K562 (cell line): Measurements from ENCODE around the gene TMEM59. TPM values are rescaled to one million over a fixed set of nuclear protein-coding genes. Genes with fewer than 3 reads are reported as not detected.

ENCODE experiments used
- ATAC-seq: fragments of 200-7000 bp; cut with Tn5 transposase; 3 replicates; pipeline ENCODE4 v1.9.1; 2020; ENCODE audit warnings: moderate library complexity
- BruUV-seq: library from RNA; stranded (reverse); fragments of 400-500 nt; replicated peaks from 2 replicates; lab custom pipeline; 2021; lab: Mats Ljungman, UMichigan
- CTCF ChIA-PET: fragments of 300-600 bp; formaldehyde crosslinking; extraction: SDS; loops from one replicate; lab custom pipeline; 2021; ENCODE audit warnings: low intra/inter-chr PET ratio; lab: Yijun Ruan, JAX
- POLR2A ChIA-PET: fragments of 300-600, 350-650 bp; sonication (Branson Sonifier 250); formaldehyde crosslinking; extraction: SDS; loops from one replicate; lab custom pipeline; 2021; ENCODE audit warnings: antibody characterized with exemption, inconsistent platforms; lab: Yijun Ruan, JAX
- DNase-seq, 4 experiments: peaks; one replicate each; pipeline versions ENCODE4 v3.0.0 to v3.0.0-alpha.2; 2011 to 2018; ENCODE audit warnings: low spot score in 3 of 4, mixed read lengths in 3 of 4; ENCODE audit errors: extremely low read depth in 1 of 4
- FAIRE-seq: peaks from 2 replicates; lab custom pipeline; 2011; peaks lifted over from hg19 to GRCh38; lab: Jason Lieb, UNC
- H2AFZ ChIP-seq: 2 replicates; pipeline ENCODE4 v1.6.0; 2011; ENCODE audit warnings: low read depth, low read length, control low read depth, inconsistent platforms
- H3K27ac ChIP-seq: fragments of 200-600 bp; 3 replicates; pipeline ENCODE4 v1.8.0; 2011; ENCODE audit warnings: low read depth, mild to moderate bottlenecking, control low read depth, inconsistent platforms, low read length, moderate library complexity, mixed read lengths; ENCODE audit errors: extremely low read depth
- H3K27me3 ChIP-seq, 2 experiments: fragments of 300-600 bp in 1 of 2; 2 replicates in 1 of 2; 3 replicates in 1 of 2; pipeline versions ENCODE4 v1.6.0 to v1.8.0; 2011; ENCODE audit warnings: inconsistent platforms in 2 of 2, low read length in 2 of 2, mild to moderate bottlenecking in 1 of 2, mixed read lengths in 1 of 2, moderate library complexity in 1 of 2; ENCODE audit not compliant: control insufficient read depth in 2 of 2, insufficient read depth in 2 of 2
- H3K36me3 ChIP-seq: fragments of 300-600 bp; 3 replicates; pipeline ENCODE4 v1.8.0; 2011; ENCODE audit warnings: mild to moderate bottlenecking, low read length, inconsistent platforms; ENCODE audit not compliant: control insufficient read depth, insufficient read depth
- H3K4me1 ChIP-seq, 2 experiments: fragments of 200-600 bp in 1 of 2; replicated peaks in 1 of 2; 2 replicates in 1 of 2; 3 replicates in 1 of 2; pipeline versions ENCODE4 v1.5.1 to v1.8.0; 2011; ENCODE audit warnings: inconsistent platforms in 2 of 2, low read length in 2 of 2, mild to moderate bottlenecking in 1 of 2, mixed read lengths in 1 of 2, moderate library complexity in 1 of 2; ENCODE audit not compliant: control insufficient read depth in 2 of 2, insufficient read depth in 2 of 2
- H3K4me2 ChIP-seq: 2 replicates; pipeline ENCODE4 v1.6.1; 2011; ENCODE audit warnings: low read length, control low read depth, inconsistent platforms, mixed read lengths; ENCODE audit not compliant: insufficient read depth
- H3K4me3 ChIP-seq: fragments of 200-600 bp; sonication (generic), shearing (Covaris generic); 2 replicates; pipeline ENCODE4 v1.5.1; 2016; ENCODE audit warnings: control low read depth, inconsistent platforms
- H3K79me2 ChIP-seq: fragments of 200-600 bp; 3 replicates; pipeline ENCODE4 v1.8.0; 2011; ENCODE audit warnings: low read length, inconsistent platforms; ENCODE audit not compliant: control insufficient read depth, insufficient read depth
- H3K9ac ChIP-seq, 2 experiments: 2 replicates each; pipeline versions ENCODE4 v1.6.0 to v1.6.1; 2011; ENCODE audit warnings: low read depth in 2 of 2, low read length in 2 of 2, control low read depth in 1 of 2, inconsistent platforms in 1 of 2, mild to moderate bottlenecking in 1 of 2, mixed read lengths in 1 of 2; ENCODE audit not compliant: insufficient read depth in 1 of 2
- H3K9me1 ChIP-seq: one replicate; pipeline ENCODE4 v1.6.0; 2011; ENCODE audit warnings: inconsistent platforms, mild to moderate bottlenecking, low read length, moderate library complexity; ENCODE audit not compliant: control insufficient read depth, insufficient read depth
- H3K9me3 ChIP-seq: replicated peaks from 2 replicates; pipeline ENCODE4 v1.5.1; 2011; ENCODE audit warnings: low read depth, low read length, inconsistent platforms; ENCODE audit not compliant: control insufficient read depth, insufficient read depth
- H4K20me1 ChIP-seq: replicated peaks from 2 replicates; pipeline ENCODE4 v1.6.1; 2011; ENCODE audit warnings: low read length, inconsistent platforms, mixed read lengths; ENCODE audit not compliant: control insufficient read depth, insufficient read depth
- BCL6 ChIP-seq: fragments of 250-450 bp; sonication (Bioruptor Pico); IDR thresholded peaks from 2 replicates; pipeline ENCODE4 v1.4.0; 2020
- BCOR ChIP-seq: fragments of 450-650 bp; IDR thresholded peaks from 2 replicates; pipeline ENCODE4 v1.6.1; 2016
- CREB3 ChIP-seq: fragments of 450-650 bp; conservative IDR thresholded peaks from 2 replicates; pipeline ENCODE4 v1.6.1; 2016; ENCODE audit warnings: missing genetic modification characterization, low read depth, mild to moderate bottlenecking, missing compliant biosample characterization, moderate library complexity
- ETS2 ChIP-seq: IDR thresholded peaks from 2 replicates; pipeline ENCODE4 v1.6.1; 2016; ENCODE audit warnings: borderline replicate concordance, missing genetic modification characterization, mild to moderate bottlenecking, moderate library complexity, missing compliant biosample characterization; ENCODE audit not compliant: poor library complexity, severe bottlenecking
- GABPB1 ChIP-seq: sonication (generic); formaldehyde crosslinking; IDR thresholded peaks from 2 replicates; pipeline ENCODE4 v1.8.0; 2022; ENCODE audit warnings: mild to moderate bottlenecking, missing genetic modification reagents
- HOXB6 ChIP-seq: fragments of 250-450 bp; sonication (Bioruptor Pico); IDR thresholded peaks from 2 replicates; pipeline ENCODE4 v1.5.1; 2022; ENCODE audit warnings: mild to moderate bottlenecking, borderline replicate concordance
- NEUROD1 ChIP-seq: fragments of 150-350 bp; IDR thresholded peaks from 2 replicates; pipeline ENCODE4 v1.6.1; 2014; ENCODE audit warnings: borderline replicate concordance, low read length, low read depth; ENCODE audit not compliant: partially characterized antibody
- PHF20 ChIP-seq: fragments of 450-650 bp; IDR thresholded peaks from 2 replicates; pipeline ENCODE4 v1.6.1; 2018; ENCODE audit not compliant: partially characterized antibody
- PRPF4 ChIP-seq: fragments of 200-400 bp; formaldehyde crosslinking; IDR thresholded peaks from one replicate; pipeline ENCODE4 v1.6.1; 2017; ENCODE audit warnings: low read length, low read depth, mild to moderate bottlenecking; ENCODE audit not compliant: insufficient read depth, poor library complexity, severe bottlenecking
- SP2 ChIP-seq: IDR thresholded peaks from 2 replicates; pipeline ENCODE4 v1.6.1; 2011; ENCODE audit warnings: mild to moderate bottlenecking, low read depth, low read length, moderate library complexity; ENCODE audit not compliant: poor library complexity, severe bottlenecking; ENCODE audit errors: extremely low read depth
- TSHZ1 ChIP-seq: fragments of 250-450 bp; sonication (Bioruptor Pico); IDR thresholded peaks from 2 replicates; pipeline ENCODE4 v1.4.0; 2020; ENCODE audit warnings: mild to moderate bottlenecking, moderate library complexity
- USF2 ChIP-seq: sonication (generic); formaldehyde crosslinking; IDR thresholded peaks from 2 replicates; pipeline ENCODE4 v1.5.0; 2020; ENCODE audit warnings: missing genetic modification reagents
- ZBTB34 ChIP-seq: fragments of 250-450 bp; sonication (Bioruptor Pico); IDR thresholded peaks from 2 replicates; pipeline ENCODE4 v1.8.0; 2021; ENCODE audit warnings: mild to moderate bottlenecking, moderate library complexity
- ZC3H8 ChIP-seq: fragments of 450-650 bp; IDR thresholded peaks from 2 replicates; pipeline ENCODE4 v1.6.1; 2017
- ZNF583 ChIP-seq: fragments of 250-450 bp; sonication (Bioruptor Pico); IDR thresholded peaks from 2 replicates; pipeline ENCODE4 v1.4.0; 2020
- WGBS: fragments of 100-300 bp; shearing (Covaris generic); methylation state at CpG from one replicate; pipeline ENCODE4 v1.1.6; 2016; ENCODE audit warnings: low coverage, mixed read lengths; ENCODE audit not compliant: insufficient coverage; ENCODE audit errors: missing lambda C conversion rate; 5-methylcytosine and 5-hydroxymethylcytosine counted together
- in situ Hi-C: fragments of 300-500 bp; cut with MboI; formaldehyde crosslinking; loops from 4 replicates; pipeline ENCODE4 v1.15.0; 2018; ENCODE audit warnings: inconsistent platforms, mixed read lengths
- intact Hi-C: fragments of 100-400 bp; cut with micrococcal nuclease; formaldehyde crosslinking; loops from 2 replicates; pipeline ENCODE4 v1.14.2; 2022
- polyA plus RNA-seq, 8 experiments: library from polyadenylated mRNA; depleted of rRNA in 4 of 8; stranded (reverse) in 5 of 8; unstranded in 3 of 8; fragments of >200 nt; fragmentation: Nextera tagmentation in 2 of 8; fragmentation: Illumina TruSeq in 1 of 8; extraction: Ambion mirVana in 2 of 8; extraction: Trizol in 1 of 8; gene quantifications; 2 replicates each; pipeline versions ENCODE4 v1.2.1 to v1.2.3, GENCODE V29; 2011 to 2014; ENCODE audit warnings: inconsistent platforms in 1 of 8, missing spikeins in 1 of 8
- total RNA-seq, 7 experiments: library from RNA; depleted of rRNA in 6 of 7; stranded (reverse); fragments of >200 nt in 6 of 7; fragmentation: Illumina TruSeq in 2 of 7; extraction: Trizol in 2 of 7; gene quantifications; 2 replicates each; pipeline versions ENCODE4 v1.2.1 to v1.2.3, GENCODE V29; 2011 to 2021; ENCODE audit warnings: low replicate concordance in 1 of 7

Gene TMEM59
- total and polyA plus RNA-seq, 9 of the 15 experiments (the other 6 are each of a cell fraction or from before 2014, with no cell fraction given) = 93.1 to 316 (median 151) TPM

- Histone ChIP-seq H3K79me2 (peaks cover 6% of the 10 kb centered on the region; the same call in 2 of the 3 replicates), H3K9me1 (no peaks in the 10 kb centered on the region), H3K4me2 (no peak overlapping the region), H3K27ac (no peak overlapping the region), H3K9me3 (no peaks in the 10 kb centered on the region), H3K9ac (no peak overlapping the region), H3K36me3 (peaks cover 75% of the 10 kb centered on the region), H3K4me3 (no peak overlapping the region), H4K20me1 (no peaks in the 10 kb centered on the region), H3K4me1 (no peaks in the 10 kb centered on the region), H3K27me3 (no peaks in the 10 kb centered on the region), H2AFZ (no peak overlapping the region)
- ChIA-PET CTCF (no interaction called here), POLR2A (interaction anchor here (0.5 to 2.1 kb wide), 6 partner anchors 9 to 226 kb away, joined by 3 to 8 read pairs (median 5); partner anchors contain the start of genes TCEANC2 and TMEM59)
- TF ChIP-seq PHF20 (no peak), BCOR (no peak), ETS2 (tag) (no peak), PRPF4 (no peak), ZBTB34 (CRISPR knock-in tag) (no peak), TSHZ1 (CRISPR knock-in tag) (no peak), HOXB6 (CRISPR knock-in tag) (no peak), CREB3 (tag) (no peak), ZC3H8 (no peak), USF2 (no peak), GABPB1 (no peak), NEUROD1 (no peak), BCL6 (no peak), ZNF583 (no peak), SP2 (no peak)
- BruUV-seq = no TSS peak
- DNase-seq (no peak), ATAC-seq (no peak), FAIRE-seq (no peak)
- intact Hi-C loops (no loop called here), in situ Hi-C loops (no loop called here)
- WGBS = 0% methylated on average over 1 of the region's 1 CpG
These were observed 11.2 kb downstream of the TMEM59 start for GRCh38 chr1:54041806-54042205.
